HG03571 (cell line): Measurements from ENCODE around the gene SLC43A3.
A peak's percentile ranks its signal among the peaks of the same experiment; 100 is the strongest.

Experiments
- ATAC-seq: cut with Tn5 transposase; IDR thresholded peaks from one replicate; pipeline ENCODE4 v1.9.1; 2021; ENCODE audit not compliant: unreplicated experiment

Gene SLC43A3

GRCh38 chr11:57430952-57431351 lies 4.0 kb upstream of the SLC43A3 start:
- no peak for ATAC-seq

- ATAC-seq, result no peak
These were observed 3.0 kb upstream of the SLC43A3 start for GRCh38 chr11:57429946-57430345.

- no peak for ATAC-seq
These were observed 1.7 kb upstream of the SLC43A3 start for GRCh38 chr11:57428643-57429042.

- no peak for ATAC-seq
These were observed 784 bp upstream of the SLC43A3 start for GRCh38 chr11:57427727-57428082.

GRCh38 chr11:57426439-57426928 lies 437 bp downstream of the SLC43A3 start:
- peak; percentile 3 for ATAC-seq

- ATAC-seq, result no peak
These were observed 1.1 kb downstream of the SLC43A3 start for GRCh38 chr11:57425565-57426438.

- peak; percentile 93 for ATAC-seq
These were observed 1.9 kb downstream of the SLC43A3 start for GRCh38 chr11:57424792-57425564.

- ATAC-seq, result no peak
These were observed 2.7 kb downstream of the SLC43A3 start for GRCh38 chr11:57424137-57424791.

GRCh38 chr11:57422669-57423068 lies 4.3 kb downstream of the SLC43A3 start:
- no peak for ATAC-seq

- ATAC-seq, result no peak
These were observed 5.1 kb downstream of the SLC43A3 start for GRCh38 chr11:57421805-57422204.

- no peak for ATAC-seq
These were observed 5.9 kb downstream of the SLC43A3 start for GRCh38 chr11:57421066-57421465.

GRCh38 chr11:57419146-57419545 lies 7.8 kb downstream of the SLC43A3 start:
- ATAC-seq, result no peak

- ATAC-seq, result no peak
These were observed 8.8 kb downstream of the SLC43A3 start for GRCh38 chr11:57418131-57418530.

GRCh38 chr11:57417056-57417455 lies 9.9 kb downstream of the SLC43A3 start:
- no peak for ATAC-seq

GRCh38 chr11:57416436-57416835 lies 10.5 kb downstream of the SLC43A3 start:
- ATAC-seq, result no peak

- ATAC-seq, result no peak
These were observed 12.2 kb downstream of the SLC43A3 start for GRCh38 chr11:57414612-57415212.

- no peak for ATAC-seq
These were observed 13.2 kb downstream of the SLC43A3 start for GRCh38 chr11:57413681-57414080.

GRCh38 chr11:57410287-57410686 lies 16.6 kb downstream of the SLC43A3 start:
- ATAC-seq, result no peak

- no peak for ATAC-seq
These were observed 17.4 kb downstream of the SLC43A3 start for GRCh38 chr11:57409321-57410100.

- ATAC-seq, result no peak
These were observed 18.1 kb downstream of the SLC43A3 start for GRCh38 chr11:57408771-57409170.
